ENCODE results near the gene ZBTB24.

- TF ChIP-seq, protein P1, sequence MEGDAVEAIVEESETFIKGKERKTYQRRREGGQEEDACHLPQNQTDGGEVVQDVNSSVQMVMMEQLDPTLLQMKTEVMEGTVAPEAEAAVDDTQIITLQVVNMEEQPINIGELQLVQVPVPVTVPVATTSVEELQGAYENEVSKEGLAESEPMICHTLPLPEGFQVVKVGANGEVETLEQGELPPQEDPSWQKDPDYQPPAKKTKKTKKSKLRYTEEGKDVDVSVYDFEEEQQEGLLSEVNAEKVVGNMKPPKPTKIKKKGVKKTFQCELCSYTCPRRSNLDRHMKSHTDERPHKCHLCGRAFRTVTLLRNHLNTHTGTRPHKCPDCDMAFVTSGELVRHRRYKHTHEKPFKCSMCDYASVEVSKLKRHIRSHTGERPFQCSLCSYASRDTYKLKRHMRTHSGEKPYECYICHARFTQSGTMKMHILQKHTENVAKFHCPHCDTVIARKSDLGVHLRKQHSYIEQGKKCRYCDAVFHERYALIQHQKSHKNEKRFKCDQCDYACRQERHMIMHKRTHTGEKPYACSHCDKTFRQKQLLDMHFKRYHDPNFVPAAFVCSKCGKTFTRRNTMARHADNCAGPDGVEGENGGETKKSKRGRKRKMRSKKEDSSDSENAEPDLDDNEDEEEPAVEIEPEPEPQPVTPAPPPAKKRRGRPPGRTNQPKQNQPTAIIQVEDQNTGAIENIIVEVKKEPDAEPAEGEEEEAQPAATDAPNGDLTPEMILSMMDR (IDR thresholded peaks at IDR 0.05), result no peak
- TF ChIP-seq POLR2AphosphoS5 (IDR thresholded peaks at IDR 0.05; ENCODE audit: low read depth, low read length), result no peak
- no peak for TF ChIP-seq SIN3A (IDR thresholded peaks at IDR 0.05; ENCODE audit: borderline replicate concordance, insufficient read depth, low read depth, low read length)
- TF ChIP-seq, protein P2, sequence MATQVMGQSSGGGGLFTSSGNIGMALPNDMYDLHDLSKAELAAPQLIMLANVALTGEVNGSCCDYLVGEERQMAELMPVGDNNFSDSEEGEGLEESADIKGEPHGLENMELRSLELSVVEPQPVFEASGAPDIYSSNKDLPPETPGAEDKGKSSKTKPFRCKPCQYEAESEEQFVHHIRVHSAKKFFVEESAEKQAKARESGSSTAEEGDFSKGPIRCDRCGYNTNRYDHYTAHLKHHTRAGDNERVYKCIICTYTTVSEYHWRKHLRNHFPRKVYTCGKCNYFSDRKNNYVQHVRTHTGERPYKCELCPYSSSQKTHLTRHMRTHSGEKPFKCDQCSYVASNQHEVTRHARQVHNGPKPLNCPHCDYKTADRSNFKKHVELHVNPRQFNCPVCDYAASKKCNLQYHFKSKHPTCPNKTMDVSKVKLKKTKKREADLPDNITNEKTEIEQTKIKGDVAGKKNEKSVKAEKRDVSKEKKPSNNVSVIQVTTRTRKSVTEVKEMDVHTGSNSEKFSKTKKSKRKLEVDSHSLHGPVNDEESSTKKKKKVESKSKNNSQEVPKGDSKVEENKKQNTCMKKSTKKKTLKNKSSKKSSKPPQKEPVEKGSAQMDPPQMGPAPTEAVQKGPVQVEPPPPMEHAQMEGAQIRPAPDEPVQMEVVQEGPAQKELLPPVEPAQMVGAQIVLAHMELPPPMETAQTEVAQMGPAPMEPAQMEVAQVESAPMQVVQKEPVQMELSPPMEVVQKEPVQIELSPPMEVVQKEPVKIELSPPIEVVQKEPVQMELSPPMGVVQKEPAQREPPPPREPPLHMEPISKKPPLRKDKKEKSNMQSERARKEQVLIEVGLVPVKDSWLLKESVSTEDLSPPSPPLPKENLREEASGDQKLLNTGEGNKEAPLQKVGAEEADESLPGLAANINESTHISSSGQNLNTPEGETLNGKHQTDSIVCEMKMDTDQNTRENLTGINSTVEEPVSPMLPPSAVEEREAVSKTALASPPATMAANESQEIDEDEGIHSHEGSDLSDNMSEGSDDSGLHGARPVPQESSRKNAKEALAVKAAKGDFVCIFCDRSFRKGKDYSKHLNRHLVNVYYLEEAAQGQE (IDR thresholded peaks at IDR 0.05; ENCODE audit: insufficient read depth in 1 of 2, low read depth in 2 of 2, low read length in 1 of 2), result no peak
- no peak for TF ChIP-seq TCF7L2 (IDR thresholded peaks at IDR 0.05; ENCODE audit: low read depth, low read length)
Measured at GRCh38 chr6:109498936-109499335, 15.9 kb upstream of the ZBTB24 start.

Measured in Panc1 (cell line).